GM18517 (cell line): ENCODE data around the gene SLFN11.
"Not testable (repeated sequence)": the region's sequence is repeated elsewhere in the genome, so short reads cannot be mapped to it uniquely, and the experiment has no call there.

ENCODE experiments used
- ATAC-seq: cut with Tn5 transposase; IDR thresholded peaks from one replicate; pipeline ENCODE4 v1.9.1; 2021; ENCODE audit warnings: mild to moderate bottlenecking, moderate library complexity; ENCODE audit not compliant: unreplicated experiment

Gene SLFN11, protein sequence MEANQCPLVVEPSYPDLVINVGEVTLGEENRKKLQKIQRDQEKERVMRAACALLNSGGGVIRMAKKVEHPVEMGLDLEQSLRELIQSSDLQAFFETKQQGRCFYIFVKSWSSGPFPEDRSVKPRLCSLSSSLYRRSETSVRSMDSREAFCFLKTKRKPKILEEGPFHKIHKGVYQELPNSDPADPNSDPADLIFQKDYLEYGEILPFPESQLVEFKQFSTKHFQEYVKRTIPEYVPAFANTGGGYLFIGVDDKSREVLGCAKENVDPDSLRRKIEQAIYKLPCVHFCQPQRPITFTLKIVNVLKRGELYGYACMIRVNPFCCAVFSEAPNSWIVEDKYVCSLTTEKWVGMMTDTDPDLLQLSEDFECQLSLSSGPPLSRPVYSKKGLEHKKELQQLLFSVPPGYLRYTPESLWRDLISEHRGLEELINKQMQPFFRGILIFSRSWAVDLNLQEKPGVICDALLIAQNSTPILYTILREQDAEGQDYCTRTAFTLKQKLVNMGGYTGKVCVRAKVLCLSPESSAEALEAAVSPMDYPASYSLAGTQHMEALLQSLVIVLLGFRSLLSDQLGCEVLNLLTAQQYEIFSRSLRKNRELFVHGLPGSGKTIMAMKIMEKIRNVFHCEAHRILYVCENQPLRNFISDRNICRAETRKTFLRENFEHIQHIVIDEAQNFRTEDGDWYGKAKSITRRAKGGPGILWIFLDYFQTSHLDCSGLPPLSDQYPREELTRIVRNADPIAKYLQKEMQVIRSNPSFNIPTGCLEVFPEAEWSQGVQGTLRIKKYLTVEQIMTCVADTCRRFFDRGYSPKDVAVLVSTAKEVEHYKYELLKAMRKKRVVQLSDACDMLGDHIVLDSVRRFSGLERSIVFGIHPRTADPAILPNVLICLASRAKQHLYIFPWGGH

DNA sequence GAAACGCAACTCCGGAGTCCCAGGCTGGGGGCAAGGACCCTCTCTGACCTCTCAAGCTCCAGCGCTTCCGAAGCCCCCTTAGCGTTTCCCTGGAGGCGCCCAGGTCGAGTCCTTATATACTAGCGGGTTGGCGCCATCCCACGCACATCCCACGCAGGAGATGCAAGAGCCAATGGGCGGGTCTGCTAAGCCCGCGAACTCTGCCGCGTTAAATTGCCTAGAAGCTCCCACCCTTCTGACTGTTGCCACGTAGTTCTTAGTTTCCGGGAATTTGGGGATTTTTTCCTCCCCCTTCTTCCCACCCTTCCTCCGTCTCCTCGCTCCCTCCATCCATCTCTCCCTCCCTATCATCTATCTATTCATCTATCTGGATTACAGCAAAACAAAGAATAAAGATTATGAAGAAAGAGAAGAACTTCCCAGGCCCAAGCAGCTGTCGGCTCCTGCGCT, at the start of gene SLFN11:
Gene SLFN11 (minus strand): TSS at position 88 of the 450 bp plus-strand sequence. CDS start 9,814 bp downstream, outside the sequence.
- ATAC-seq = no peak

DNA sequence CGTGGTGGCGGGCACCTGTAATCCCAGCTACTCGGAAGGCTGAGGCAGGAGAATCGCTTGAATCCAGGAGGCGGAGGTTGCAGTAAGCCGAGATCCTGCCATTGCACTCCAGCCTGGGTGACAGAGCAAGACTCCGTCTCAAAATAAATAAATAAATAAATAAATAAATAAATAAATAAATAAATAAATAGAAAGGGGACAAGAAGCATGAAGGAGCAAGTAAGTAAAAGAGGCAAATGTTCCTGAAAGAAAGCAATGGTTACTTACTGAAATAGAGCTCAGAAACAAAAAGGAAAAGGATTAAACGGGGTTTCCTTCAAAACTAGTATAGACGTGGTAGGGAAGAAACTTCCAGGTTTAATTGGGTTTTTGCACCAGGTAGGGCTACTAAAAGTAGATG, 47.6 kb upstream of the SLFN11 start:
- not testable (repeated sequence) for ATAC-seq

DNA sequence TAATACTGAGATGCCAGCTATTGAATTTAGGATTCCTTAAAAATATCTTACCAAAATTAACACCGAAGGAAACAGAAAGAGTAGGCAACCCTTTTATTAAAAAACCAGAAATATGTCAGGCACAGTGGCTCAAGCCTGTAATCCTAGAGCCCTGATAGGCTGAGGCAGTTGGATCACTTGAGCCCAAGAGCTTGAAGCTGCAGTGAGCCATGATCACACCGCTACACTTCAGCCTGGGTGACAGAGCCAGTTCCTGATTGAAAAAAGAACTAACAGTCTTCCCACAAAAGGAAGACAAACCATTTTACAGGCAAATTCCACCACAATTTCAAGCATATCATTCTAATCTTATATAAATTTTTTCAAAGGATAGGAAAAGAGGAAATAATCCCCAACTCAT, 43.2 kb upstream of the SLFN11 start:
- ATAC-seq = no peak

DNA sequence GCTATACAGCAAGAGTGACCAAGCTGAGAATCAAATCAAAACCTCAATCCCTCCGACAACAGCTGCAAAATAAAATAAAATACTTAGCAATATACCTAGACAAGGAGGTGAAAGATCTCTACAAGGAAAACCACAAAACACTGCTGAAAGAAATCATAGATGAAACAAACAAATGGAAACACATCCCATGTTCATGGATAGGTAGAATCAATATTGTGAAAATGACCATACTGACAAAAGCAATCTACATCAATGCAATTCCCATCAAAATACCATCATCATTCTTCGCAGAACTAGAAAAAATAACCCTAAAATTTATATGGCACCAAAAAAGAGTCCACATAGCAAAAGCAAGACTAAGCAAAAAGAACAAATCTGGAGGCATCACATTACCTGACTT, 41.3 kb upstream of the SLFN11 start:
- not testable (repeated sequence) for ATAC-seq

DNA sequence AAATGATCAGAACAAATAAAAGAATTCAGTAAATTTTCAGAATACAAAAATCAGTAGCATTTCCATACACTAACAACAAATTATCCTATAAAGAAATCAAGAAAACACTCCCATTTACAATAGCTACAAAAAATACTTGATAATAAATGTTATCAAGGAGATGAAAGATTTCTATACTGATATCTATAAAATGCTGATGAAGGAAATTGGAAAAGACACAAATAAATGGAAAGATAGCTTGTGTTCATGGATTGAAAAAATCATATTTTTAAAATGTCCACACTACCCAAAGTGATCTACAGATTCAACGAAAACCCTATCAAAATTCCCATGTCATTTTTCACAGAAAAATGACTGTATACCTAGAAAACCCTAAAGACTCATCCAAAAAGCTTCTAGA, 40.8 kb upstream of the SLFN11 start:
- ATAC-seq = no peak

DNA sequence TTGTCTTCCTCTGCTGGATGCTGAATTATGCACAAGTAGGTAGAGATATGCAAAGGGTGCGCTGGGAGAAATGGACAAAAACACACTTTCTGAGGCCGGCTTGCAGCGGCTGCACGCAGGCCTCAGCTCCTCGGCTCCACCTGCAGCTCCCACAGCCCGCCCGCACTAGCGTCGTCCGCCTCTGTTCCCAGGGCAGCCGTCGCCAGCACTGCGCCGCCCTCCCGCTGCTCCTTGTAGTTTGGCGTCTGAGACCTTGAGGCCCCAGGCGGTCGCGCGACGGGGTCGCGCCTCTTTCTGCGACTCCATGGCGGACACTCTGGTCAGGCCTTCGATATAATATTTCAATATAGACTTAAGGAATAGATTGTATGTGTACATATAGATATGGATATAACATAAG, 34.1 kb upstream of the SLFN11 start:
- ATAC-seq = no peak

DNA sequence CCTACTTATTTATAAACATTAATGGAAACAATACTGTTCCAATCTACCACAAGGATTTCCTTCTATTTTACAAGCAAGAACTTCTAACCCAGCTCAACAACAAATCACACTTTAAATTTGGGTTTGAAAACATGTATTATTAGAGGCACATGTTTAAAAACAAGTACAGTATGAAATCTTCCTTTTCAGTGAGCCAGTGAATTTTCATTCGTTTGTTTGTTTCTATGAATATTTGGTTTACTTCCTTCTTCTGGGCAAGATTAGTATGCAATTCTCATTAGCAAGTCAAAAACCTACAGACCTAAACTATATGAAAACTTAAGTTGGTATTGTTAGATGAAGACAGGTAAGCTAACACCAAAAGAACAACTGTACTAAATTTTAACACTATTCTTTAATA, 33.1 kb upstream of the SLFN11 start:
- no peak for ATAC-seq

DNA sequence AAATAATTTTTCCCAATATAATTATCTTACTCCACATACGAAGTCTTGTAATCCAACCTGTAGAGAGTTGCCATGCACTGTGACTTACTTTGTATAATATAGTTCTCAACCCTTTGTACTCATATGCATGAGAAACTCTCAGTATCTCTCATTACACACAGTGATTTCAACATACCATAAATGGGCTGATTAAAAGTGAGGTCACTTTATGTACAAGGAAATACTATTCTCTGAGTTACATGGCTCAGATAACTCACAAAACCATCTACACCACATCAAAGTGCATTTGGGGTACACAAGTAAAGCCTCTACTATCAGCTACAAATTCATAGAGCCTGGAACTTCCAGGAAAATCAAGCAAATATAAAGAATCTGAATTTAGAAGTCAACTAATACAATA, 30.9 kb upstream of the SLFN11 start:
- no peak for ATAC-seq

DNA sequence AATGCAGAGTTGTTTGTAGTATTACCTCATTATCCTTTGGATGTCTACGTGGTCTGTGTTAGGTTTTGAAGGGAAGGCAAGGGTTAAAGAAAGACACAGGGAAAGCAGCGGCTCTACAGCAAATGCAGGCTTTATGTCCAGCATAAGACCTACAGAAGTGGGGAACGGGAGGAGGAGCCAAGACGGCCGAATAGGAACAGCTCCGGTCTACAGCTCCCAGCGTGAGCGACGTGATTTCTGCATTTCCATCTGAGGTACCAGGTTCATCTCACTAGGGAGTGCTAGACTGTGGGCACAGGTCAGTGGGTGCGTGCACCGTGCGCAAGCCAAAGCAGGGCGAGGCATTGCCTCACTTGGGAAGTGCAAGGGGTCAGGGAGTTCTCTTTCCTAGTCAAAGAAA, 20.4 kb upstream of the SLFN11 start:
- not testable (repeated sequence) for ATAC-seq

DNA sequence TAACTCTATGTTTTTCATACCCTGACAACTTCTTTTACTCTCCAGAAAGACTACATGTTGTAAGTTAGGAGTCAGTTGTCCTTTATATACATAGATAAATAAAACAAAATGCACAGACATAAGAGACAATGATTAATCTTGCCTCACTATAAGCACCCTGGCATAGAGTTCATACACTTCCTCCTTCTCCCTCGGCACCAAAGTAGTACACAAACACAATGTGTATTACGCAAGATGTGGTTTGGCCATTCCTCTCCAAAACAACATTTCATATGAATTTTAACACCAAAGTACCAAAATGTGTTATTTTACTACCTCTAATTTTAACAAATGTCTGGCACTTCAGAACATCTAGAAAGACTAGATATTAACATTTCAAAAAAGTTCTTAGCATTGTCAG, 17.2 kb upstream of the SLFN11 start:
- no peak for ATAC-seq

DNA sequence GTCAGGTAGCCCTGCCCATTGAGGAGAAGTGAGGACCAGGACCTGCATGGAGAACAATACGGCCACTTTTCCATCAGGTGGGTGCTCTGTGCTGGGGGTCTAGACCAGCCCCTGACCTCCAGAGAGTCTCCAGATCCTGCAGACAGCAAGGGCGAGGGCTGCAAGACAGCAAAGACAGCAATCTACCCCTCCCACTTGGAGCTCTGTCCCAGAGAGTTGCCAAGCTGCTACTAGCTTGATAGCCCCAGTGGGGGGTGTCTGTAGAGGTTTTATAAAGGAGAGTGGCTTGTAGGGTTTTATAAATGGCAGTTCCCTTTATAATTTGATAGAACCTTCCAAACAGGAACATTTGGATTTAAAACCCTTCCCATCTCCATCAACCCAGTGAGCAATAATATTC, 16.7 kb upstream of the SLFN11 start:
- no peak for ATAC-seq

DNA sequence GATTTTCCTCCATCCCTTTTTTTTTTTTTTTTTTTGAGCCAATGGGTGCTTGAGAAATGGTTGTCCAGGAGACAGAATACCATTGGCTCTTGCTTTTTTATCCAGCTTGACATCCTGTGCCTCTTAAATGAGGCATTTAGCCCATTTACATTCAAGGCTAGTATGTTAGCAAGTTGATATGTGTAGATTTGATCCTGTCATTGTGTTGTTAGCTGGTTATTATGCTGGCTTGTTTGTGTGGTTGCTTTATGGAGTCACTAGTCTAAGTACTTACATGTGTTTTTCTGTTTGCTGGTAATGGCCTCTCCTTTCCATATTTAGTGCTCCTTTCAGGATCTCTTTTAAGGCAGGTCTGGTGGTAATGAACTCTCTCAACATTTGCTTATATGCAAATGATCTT, 14.1 kb upstream of the SLFN11 start:
- ATAC-seq = no peak

DNA sequence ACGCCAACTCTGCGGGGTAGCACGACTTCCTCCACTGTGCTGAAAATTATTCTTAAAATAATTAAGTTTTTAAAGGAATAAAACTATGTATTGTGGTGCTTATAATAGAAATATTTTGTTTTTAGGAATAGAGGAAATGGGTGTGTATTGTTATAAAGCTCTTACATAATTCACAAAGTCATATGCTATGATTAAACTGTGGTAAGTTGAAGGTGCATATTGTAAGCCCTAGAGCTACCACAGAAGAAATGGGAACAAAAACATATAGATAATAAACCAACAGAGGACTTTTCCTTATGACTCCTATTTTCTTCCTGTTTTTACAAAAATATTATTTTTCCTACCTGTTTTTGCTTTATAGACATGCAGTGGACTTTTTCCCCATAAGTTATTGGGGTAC, 4.3 kb upstream of the SLFN11 start:
- no peak for ATAC-seq

DNA sequence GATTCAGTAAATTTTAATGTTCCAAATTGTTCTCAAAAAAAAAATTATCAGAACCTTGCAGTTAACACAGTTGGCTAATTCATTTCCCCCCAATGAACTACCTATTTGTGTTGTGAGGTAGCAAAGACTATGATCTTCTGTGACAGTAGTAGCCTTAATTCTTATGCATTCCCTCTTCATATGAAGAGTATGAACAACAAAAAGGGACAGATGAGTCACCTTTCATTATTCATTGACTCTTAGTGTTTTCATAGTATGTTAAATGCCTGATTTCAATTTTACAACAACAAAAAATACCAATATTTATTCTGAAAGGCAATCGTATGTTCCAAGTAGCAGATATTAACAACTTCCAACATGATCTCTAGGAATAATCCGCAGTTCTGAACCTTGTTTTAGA, 3.6 kb upstream of the SLFN11 start:
- no peak for ATAC-seq

DNA sequence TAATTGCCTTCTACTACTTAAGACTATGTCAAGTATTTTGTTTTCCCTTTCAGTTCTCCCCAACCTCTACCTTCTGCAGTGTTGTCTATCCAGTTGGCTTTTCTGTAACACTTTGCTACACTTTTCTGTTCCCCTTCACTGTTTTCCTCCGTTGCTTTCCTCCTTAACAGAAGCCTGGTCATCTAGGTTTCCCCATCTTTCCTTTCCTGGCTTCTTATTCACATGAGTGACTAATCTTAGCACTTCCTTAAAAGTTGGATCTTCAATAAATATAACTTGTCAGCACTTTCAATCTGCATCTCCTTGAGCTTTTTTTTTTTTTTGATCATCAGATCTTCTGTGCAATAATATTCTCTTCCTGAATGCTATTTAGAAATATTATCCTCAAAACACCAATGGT, 2.8 kb upstream of the SLFN11 start:
- ATAC-seq = no peak

DNA sequence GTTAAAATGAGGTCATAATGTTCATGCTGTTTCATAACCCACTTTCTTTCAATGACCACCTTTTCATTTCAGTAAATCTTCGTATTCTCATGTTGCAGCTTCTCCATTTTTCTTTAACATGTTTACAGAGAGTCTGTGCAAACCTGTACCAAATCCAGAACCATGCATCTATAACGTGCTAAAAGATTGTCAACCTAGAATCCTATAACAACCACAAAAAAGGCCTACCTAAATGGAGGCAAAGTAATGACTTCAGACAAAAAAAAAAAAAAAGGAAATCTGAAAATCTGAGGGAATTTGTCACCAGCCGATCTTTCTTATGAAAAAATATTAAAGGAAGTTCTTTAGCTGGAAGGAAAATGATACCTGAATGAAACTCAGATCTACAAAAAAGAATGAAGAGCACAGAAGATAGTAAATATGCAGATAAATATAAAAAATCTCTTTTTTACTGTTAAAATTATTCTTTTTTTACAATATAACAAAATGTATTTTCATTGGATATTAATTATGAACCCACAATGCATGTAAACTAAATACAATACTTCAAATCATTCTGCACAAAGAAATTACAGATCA, 1.4 kb upstream of the SLFN11 start:
- ATAC-seq = no peak

DNA sequence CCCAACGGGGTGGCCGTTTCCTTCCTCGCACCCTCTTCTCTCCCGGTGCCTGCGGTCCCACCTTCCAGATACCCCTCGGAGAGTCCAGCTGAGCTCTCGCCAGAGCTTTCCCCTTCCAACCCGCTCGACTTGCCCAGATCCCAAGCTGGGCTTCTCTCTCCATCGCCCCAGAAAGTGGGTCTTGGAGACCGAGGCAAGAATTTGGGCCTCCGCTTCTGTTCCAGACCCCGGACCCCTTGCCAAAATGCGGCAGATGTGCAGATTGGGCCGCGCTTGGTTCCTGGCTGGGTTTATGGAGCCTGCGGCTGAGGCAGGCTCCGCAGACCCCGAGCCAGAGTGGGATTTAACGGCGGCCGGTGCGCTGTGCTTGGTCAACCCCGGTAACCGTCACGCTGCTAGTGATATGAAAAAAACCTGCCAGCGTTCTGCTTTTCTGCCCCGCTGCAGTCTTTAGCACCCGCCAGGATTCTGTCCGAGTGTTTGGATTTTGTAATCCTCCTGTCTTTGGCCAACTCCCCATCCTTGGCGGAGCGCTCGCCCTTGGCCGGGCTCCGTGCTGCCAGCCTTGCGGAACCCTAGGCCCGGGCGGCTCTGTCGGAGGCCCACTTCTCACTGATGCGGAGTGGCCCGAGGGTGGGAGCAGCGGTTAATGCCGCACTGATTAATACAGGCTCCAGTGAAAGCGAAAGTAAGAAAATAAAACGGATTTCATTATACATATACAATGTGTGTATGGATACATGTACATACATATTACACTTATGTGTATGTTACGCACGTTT, 754 bp upstream of the SLFN11 start:
- peak; percentile 40 for ATAC-seq

DNA sequence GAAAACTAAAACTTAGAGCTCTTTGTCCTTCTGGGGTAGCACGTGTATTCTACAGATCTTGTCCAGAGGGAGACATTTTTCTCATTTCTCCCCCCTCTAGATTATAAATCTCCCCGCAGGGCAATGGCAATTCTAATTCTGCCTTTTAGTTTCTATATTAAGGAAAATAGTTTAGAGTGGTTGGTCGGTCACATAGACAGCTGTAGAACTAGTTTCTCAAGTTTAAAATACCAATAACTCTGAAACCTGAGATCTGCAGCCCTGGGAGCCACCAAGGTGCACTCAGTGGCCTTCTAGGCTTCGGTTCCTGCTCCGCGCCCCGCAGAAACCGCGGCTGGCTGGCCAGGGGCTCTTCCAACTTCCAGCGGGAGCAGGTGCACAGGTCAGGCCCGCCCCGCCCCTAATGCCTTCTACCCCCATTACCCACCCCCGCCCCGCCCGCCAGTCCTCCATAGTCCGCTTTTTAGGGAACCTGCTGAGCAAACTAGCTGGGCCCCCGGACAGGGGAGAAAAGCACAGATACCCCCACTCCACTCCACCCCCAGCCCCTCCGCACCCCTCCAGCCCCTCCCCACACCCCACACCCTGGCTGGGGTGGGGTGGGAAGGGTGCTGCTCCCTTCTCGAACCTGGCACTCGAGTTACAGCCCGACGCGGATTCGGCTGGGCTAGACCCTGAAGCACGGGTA, 431 bp downstream of the SLFN11 start:
- ATAC-seq = no peak

DNA sequence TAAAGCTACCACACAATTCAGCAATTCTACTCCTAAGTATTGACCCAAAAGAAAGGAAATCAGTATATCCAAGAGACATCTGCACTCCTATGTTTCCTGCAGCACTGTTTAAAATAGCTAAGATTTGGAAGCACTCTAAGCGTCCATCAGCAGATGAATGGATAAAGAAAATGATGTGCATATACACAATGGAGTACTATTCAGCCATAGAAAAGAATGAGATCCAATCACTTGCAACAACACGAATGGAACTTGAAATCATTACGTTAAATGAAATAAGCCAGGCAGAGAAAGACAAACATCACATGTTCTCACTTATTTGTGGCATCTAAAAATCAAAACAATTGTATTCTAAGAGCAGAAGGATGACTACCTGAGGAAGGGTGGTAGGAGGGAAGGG, 1.5 kb downstream of the SLFN11 start:
- no peak for ATAC-seq
